Measurements from ENCODE around the gene NRCAM. TPM values are rescaled to one million over a fixed set of nuclear protein-coding genes. Genes with fewer than 3 reads are reported as not detected.
A peak's percentile ranks its signal among the peaks of the same experiment; 100 is the strongest.

Gene NRCAM
- polyA plus RNA-seq, 3 donors = not detected

- H3K36me3 ChIP-seq (replicated peaks in 1 of 2; ENCODE audit: control insufficient read depth in 1 of 2, insufficient read depth in 2 of 2, low read length in 2 of 2) = no peaks in the 10 kb centered on the region
- peak in 2 of 3 donors; percentile 6 to 16 for DNase-seq
- H3K4me1 ChIP-seq (ENCODE audit: control insufficient read depth in 1 of 2, insufficient read depth in 2 of 2, low read length in 2 of 2) = no peaks in the 10 kb centered on the region
- no peaks in the 10 kb centered on the region for H3K9me3 ChIP-seq (replicated peaks in 1 of 2; ENCODE audit: control insufficient read depth in 1 of 2, insufficient read depth in 1 of 2, low read length in 2 of 2)
- H3K27me3 ChIP-seq (ENCODE audit: control insufficient read depth in 2 of 2, insufficient read depth in 2 of 2, low read length in 2 of 2) = peaks cover 0 to 2% of the 10 kb centered on the region in 2 donors
- no peak overlapping the region for H3K4me3 Mint-ChIP-seq
- no peaks in the 10 kb centered on the region for H3K9me3 Mint-ChIP-seq
- 24% methylated on average over 7 of the region's 12 CpGs for WGBS (ENCODE audit: insufficient coverage)
- no peaks in the 10 kb centered on the region for H4K20me1 ChIP-seq (ENCODE audit: insufficient read depth, low read length)
- no peak overlapping the region for H2AFZ ChIP-seq (ENCODE audit: insufficient read depth, low read depth, low read length, poor library complexity, severe bottlenecking)
- H3K4me1 Mint-ChIP-seq = no peaks in the 10 kb centered on the region
- H3K27ac Mint-ChIP-seq = no peak overlapping the region
- H3K27me3 Mint-ChIP-seq (ENCODE audit: low read depth in 3 of 3) = peaks cover 0 to 6% (median 0%) of the 10 kb centered on the region in 3 donors
- TF ChIP-seq CTCF (IDR thresholded peaks at IDR 0.05) = peak; percentile 74
- no peak overlapping the region for H3K9ac ChIP-seq (ENCODE audit: insufficient read depth, low read length, poor library complexity, severe bottlenecking)
- intact Hi-C loops (cut with micrococcal nuclease) = no loop called here
- no peaks in the 10 kb centered on the region for H3K79me2 ChIP-seq (ENCODE audit: insufficient read depth, low read length)
- H3K4me3 ChIP-seq (replicated peaks in 1 of 3; ENCODE audit: low read depth in 2 of 3, low read length in 3 of 3) = no peak overlapping the region
- H3K36me3 Mint-ChIP-seq = no peaks in the 10 kb centered on the region
- H3K27ac ChIP-seq (ENCODE audit: low read depth in 1 of 2, low read length in 2 of 2) = no peak overlapping the region
- no peak overlapping the region for H3K4me2 ChIP-seq (replicated peaks; ENCODE audit: extremely low read depth, low read length, poor library complexity, severe bottlenecking)
Measured at GRCh38 chr7:108146070-108146842, 310.0 kb downstream of the NRCAM start.

GRCh38 chr7:108145401-108145800, 310.8 kb downstream of the NRCAM start:
- no peaks in the 10 kb centered on the region for H3K36me3 ChIP-seq (replicated peaks in 1 of 2; ENCODE audit: control insufficient read depth in 1 of 2, insufficient read depth in 2 of 2, low read length in 2 of 2)
- no peak overlapping the region for H3K4me3 ChIP-seq (replicated peaks in 1 of 3; ENCODE audit: low read depth in 2 of 3, low read length in 3 of 3)
- H3K9me3 ChIP-seq (replicated peaks in 1 of 2; ENCODE audit: control insufficient read depth in 1 of 2, insufficient read depth in 1 of 2, low read length in 2 of 2) = no peaks in the 10 kb centered on the region
- Mint-ChIP-seq H3K4me1 (no peaks in the 10 kb centered on the region), H3K9me3 (no peaks in the 10 kb centered on the region), H3K4me3 (no peak overlapping the region), H3K27ac (no peak overlapping the region), H3K36me3 (no peaks in the 10 kb centered on the region), H3K27me3 (ENCODE audit: low read depth in 3 of 3) (peaks cover 0 to 6% (median 0%) of the 10 kb centered on the region in 3 donors)
- H3K27me3 ChIP-seq (ENCODE audit: control insufficient read depth in 2 of 2, insufficient read depth in 2 of 2, low read length in 2 of 2) = peaks cover 0 to 2% of the 10 kb centered on the region in 2 donors
- no peak for TF ChIP-seq CTCF (IDR thresholded peaks at IDR 0.05)
- WGBS (ENCODE audit: insufficient coverage) = 76% methylated on average over 3 of the region's 8 CpGs
- H2AFZ ChIP-seq (ENCODE audit: insufficient read depth, low read depth, low read length, poor library complexity, severe bottlenecking) = no peak overlapping the region
- no peak overlapping the region for H3K9ac ChIP-seq (ENCODE audit: insufficient read depth, low read length, poor library complexity, severe bottlenecking)
- intact Hi-C loops (cut with micrococcal nuclease) = no loop called here
- no peaks in the 10 kb centered on the region for H3K79me2 ChIP-seq (ENCODE audit: insufficient read depth, low read length)
- no peaks in the 10 kb centered on the region for H4K20me1 ChIP-seq (ENCODE audit: insufficient read depth, low read length)
- H3K4me1 ChIP-seq (ENCODE audit: control insufficient read depth in 1 of 2, insufficient read depth in 2 of 2, low read length in 2 of 2) = no peaks in the 10 kb centered on the region
- H3K4me2 ChIP-seq (replicated peaks; ENCODE audit: extremely low read depth, low read length, poor library complexity, severe bottlenecking) = no peak overlapping the region
- DNase-seq = no peak
- no peak overlapping the region for H3K27ac ChIP-seq (ENCODE audit: low read depth in 1 of 2, low read length in 2 of 2)

All from CD14-positive monocyte (primary cell).